ENCODE data around the gene PNCK.

GRCh38 chrX:153693216-153694086 is 19.8 kb upstream of the PNCK start:
- TF ChIP-seq CTCF (IDR thresholded peaks at IDR 0.05) (no peak), POLR2A (IDR thresholded peaks at IDR 0.05) (no peak)
